PC-3 (cell line): ENCODE results near the gene CHIT1. TPM values are rescaled to one million over a fixed set of nuclear protein-coding genes. Genes with fewer than 3 reads are reported as not detected.

Experiments
- ATAC-seq: fragments of 200-7000 bp; cut with Tn5 transposase; 2 replicates; pipeline ENCODE4 v1.9.1; 2020; ENCODE audit warnings: mild to moderate bottlenecking, moderate library complexity
- BruUV-seq: library from RNA; stranded (reverse); fragments of 400-500 nt; replicated peaks from 2 replicates; lab custom pipeline; 2021; lab: Mats Ljungman, UMichigan
- CTCF ChIA-PET: fragments of 300-600 bp; sonication (Branson Sonifier 250); formaldehyde crosslinking; loops from one replicate; lab custom pipeline; 2022; ENCODE audit warnings: antibody characterized with exemption; lab: Charles Lee
- POLR2A ChIA-PET: fragments of 300-600 bp; sonication (Branson Sonifier 250); formaldehyde crosslinking; loops from one replicate; lab custom pipeline; 2022; ENCODE audit warnings: antibody characterized with exemption; ENCODE audit not compliant: unreplicated experiment; lab: Charles Lee
- DNase-seq: peaks from one replicate; pipeline ENCODE4 v3.0.0-alpha.2; 2015
- H2AFZ ChIP-seq: fragments of 300-600 bp; sonication (generic); 2 replicates; pipeline ENCODE4 v1.6.0; 2016; ENCODE audit warnings: antibody characterized with exemption, low read length
- H3F3A ChIP-seq: fragments of 300-600 bp; sonication (generic); one replicate; pipeline ENCODE4 v1.6.0; 2017; ENCODE audit warnings: antibody characterized with exemption, low read length, control low read depth, mild to moderate bottlenecking; ENCODE audit not compliant: unreplicated experiment
- H3K27ac ChIP-seq: fragments of 300-600 bp; sonication (generic); 2 replicates; pipeline ENCODE4 v1.5.1; 2016; ENCODE audit warnings: mild to moderate bottlenecking, low read length
- H3K27me3 ChIP-seq: fragments of 300-600 bp; sonication (generic); 2 replicates; pipeline ENCODE4 v1.6.1; 2016; ENCODE audit warnings: low read length, mixed read lengths
- H3K36me3 ChIP-seq: fragments of 300-600 bp; sonication (generic); 2 replicates; pipeline ENCODE4 v1.6.1; 2016; ENCODE audit warnings: low read depth, mixed run types, low read length, mixed read lengths
- H3K4me1 ChIP-seq: fragments of 300-600 bp; sonication (generic); 2 replicates; pipeline ENCODE4 v1.5.1; 2016; ENCODE audit warnings: low read length; ENCODE audit not compliant: insufficient read depth
- H3K4me2 ChIP-seq: fragments of 300-600 bp; sonication (generic); 2 replicates; pipeline ENCODE4 v1.6.0; 2016; ENCODE audit warnings: low read length
- H3K4me3 ChIP-seq: fragments of 300-600 bp; sonication (generic); 2 replicates; pipeline ENCODE4 v1.5.1; 2016; ENCODE audit warnings: mild to moderate bottlenecking, low read length, mixed read lengths
- H3K79me2 ChIP-seq: fragments of 300-600 bp; sonication (generic); 2 replicates; pipeline ENCODE4 v1.6.1; 2017; ENCODE audit warnings: low read length, mixed read lengths
- H3K9ac ChIP-seq: fragments of 300-600 bp; sonication (generic); 2 replicates; pipeline ENCODE4 v1.6.0; 2016; ENCODE audit warnings: mild to moderate bottlenecking, low read length
- H3K9me2 ChIP-seq: fragments of 300-600 bp; sonication (generic); replicated peaks from 2 replicates; pipeline ENCODE4 v1.6.1; 2016; ENCODE audit warnings: mixed run types, low read length, mixed read lengths
- H3K9me3 ChIP-seq: fragments of 300-600 bp; sonication (generic); 2 replicates; pipeline ENCODE4 v1.6.1; 2016; ENCODE audit warnings: low read length, mixed read lengths
- H4K20me1 ChIP-seq: fragments of 300-600 bp; sonication (generic); 2 replicates; pipeline ENCODE4 v1.6.1; 2016; ENCODE audit warnings: low read length, mixed read lengths
- EZH2 ChIP-seq: fragments of 300-600 bp; sonication (generic); IDR thresholded peaks from one replicate; pipeline ENCODE4 v1.6.1; 2017; ENCODE audit warnings: antibody characterized with exemption, mild to moderate bottlenecking, low read length; ENCODE audit not compliant: unreplicated experiment
- EZH2phosphoT487 ChIP-seq: fragments of 300-600 bp; sonication (generic); IDR thresholded peaks from 2 replicates; pipeline ENCODE4 v1.6.1; 2018; ENCODE audit warnings: mild to moderate bottlenecking, antibody characterized with exemption, low read length, borderline replicate concordance
- intact Hi-C: fragments of 100-400 bp; cut with micrococcal nuclease; formaldehyde crosslinking; loops from 2 replicates; pipeline ENCODE4 v1.9.0; 2023
- total RNA-seq: library from RNA; depleted of rRNA; stranded (reverse); fragments of >200 nt; gene quantifications from 2 replicates; pipeline ENCODE4 v1.2.3, GENCODE V29; 2014
- TF ChIP-seq, protein P1 (sequence below): fragments of 300-600 bp; sonication (generic); conservative IDR thresholded peaks from 2 replicates; pipeline ENCODE4 v1.5.1; 2017; ENCODE audit warnings: antibody characterized with exemption, low read depth, mild to moderate bottlenecking, low read length

CHIT1 gene
- total RNA-seq, 1 experiment from 2014 or later: not detected

DNA sequence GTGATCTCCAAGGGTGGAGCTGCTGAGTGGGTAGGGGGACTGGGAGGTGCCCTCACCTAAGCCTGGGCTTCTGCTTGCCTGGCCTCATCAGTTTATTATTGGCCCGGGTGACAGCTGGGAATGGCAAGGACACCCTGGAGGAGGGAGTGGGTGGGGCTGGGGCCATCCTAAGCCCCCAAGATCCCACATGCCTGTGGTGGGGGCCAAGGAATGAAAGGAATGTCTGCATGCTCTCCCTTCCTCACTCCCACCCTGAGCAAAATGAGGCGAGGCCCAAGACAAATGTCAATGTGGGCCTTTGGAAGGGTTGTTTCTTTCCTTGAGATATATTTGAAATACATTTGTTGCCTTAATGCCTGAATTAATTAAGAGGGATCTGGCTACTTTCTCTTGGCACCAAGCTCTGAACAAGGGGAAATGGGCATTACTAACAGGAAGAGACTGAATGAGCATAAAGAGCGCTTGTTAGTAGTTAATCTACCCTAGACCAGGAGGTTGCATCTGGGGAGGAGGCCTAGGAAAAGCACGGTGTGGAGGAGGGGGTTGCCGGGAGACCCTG, 23.3 kb downstream of the CHIT1 start:
- H3K4me1 ChIP-seq: no peaks in the 10 kb centered on the region
- CTCF ChIA-PET: no interaction called here
- intact Hi-C loops: no loop called here
- POLR2A ChIA-PET: no interaction called here
- TF ChIP-seq EZH2phosphoT487 (no peak), EZH2 (no peak)
- TF ChIP-seq, protein P1, sequence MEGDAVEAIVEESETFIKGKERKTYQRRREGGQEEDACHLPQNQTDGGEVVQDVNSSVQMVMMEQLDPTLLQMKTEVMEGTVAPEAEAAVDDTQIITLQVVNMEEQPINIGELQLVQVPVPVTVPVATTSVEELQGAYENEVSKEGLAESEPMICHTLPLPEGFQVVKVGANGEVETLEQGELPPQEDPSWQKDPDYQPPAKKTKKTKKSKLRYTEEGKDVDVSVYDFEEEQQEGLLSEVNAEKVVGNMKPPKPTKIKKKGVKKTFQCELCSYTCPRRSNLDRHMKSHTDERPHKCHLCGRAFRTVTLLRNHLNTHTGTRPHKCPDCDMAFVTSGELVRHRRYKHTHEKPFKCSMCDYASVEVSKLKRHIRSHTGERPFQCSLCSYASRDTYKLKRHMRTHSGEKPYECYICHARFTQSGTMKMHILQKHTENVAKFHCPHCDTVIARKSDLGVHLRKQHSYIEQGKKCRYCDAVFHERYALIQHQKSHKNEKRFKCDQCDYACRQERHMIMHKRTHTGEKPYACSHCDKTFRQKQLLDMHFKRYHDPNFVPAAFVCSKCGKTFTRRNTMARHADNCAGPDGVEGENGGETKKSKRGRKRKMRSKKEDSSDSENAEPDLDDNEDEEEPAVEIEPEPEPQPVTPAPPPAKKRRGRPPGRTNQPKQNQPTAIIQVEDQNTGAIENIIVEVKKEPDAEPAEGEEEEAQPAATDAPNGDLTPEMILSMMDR: no peak
- H4K20me1 ChIP-seq: no peaks in the 10 kb centered on the region
- H3K36me3 ChIP-seq: no peaks in the 10 kb centered on the region
- no TSS peak for BruUV-seq
- no peak overlapping the region for H3K4me2 ChIP-seq
- no peak for DNase-seq
- H3K9me2 ChIP-seq: no peaks in the 10 kb centered on the region
- H3K27ac ChIP-seq: no peak overlapping the region
- no peak overlapping the region for H2AFZ ChIP-seq
- no peak overlapping the region for H3K4me3 ChIP-seq
- H3K27me3 ChIP-seq: peaks cover 54% of the 10 kb centered on the region
- no peaks in the 10 kb centered on the region for H3K9me3 ChIP-seq
- ATAC-seq: no peak
- no peaks in the 10 kb centered on the region for H3F3A ChIP-seq
- no peak overlapping the region for H3K9ac ChIP-seq
- H3K79me2 ChIP-seq: no peaks in the 10 kb centered on the region

DNA sequence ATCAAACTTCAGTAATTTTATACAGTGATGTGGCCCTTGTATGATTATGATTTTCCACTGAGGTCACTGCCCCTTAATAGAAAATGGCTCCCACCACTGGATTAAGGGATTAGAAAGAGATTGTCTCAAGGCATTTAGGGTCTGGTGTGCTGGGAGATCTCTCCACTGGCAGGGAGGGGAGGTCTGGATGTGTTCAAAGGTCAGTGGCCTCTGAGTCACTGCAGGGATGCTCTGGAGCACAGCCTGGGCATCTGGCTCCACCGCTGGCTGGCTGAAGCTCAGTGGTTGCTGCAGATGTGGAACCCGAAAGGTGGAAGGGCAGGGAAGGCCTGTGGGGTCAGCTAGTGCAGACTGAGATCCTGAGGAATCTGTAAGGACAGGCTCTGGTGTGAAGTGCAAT, 24.7 kb downstream of the CHIT1 start:
- no peaks in the 10 kb centered on the region for H3K9me2 ChIP-seq
- no peak overlapping the region for H3K27ac ChIP-seq
- H3K9ac ChIP-seq: no peak overlapping the region
- no peaks in the 10 kb centered on the region for H3K36me3 ChIP-seq
- TF ChIP-seq EZH2phosphoT487 (no peak), EZH2 (no peak)
- TF ChIP-seq, protein P1: no peak
- DNase-seq: no peak
- ChIA-PET POLR2A (no interaction called here), CTCF (no interaction called here)
- ATAC-seq: no peak
- H3K4me2 ChIP-seq: no peak overlapping the region
- no peaks in the 10 kb centered on the region for H3K9me3 ChIP-seq
- intact Hi-C loops: no loop called here
- no peaks in the 10 kb centered on the region for H3F3A ChIP-seq
- BruUV-seq: no TSS peak
- H3K4me3 ChIP-seq: no peak overlapping the region
- no peaks in the 10 kb centered on the region for H3K4me1 ChIP-seq
- H2AFZ ChIP-seq: no peak overlapping the region
- H3K27me3 ChIP-seq: peaks cover 65% of the 10 kb centered on the region
- H3K79me2 ChIP-seq: no peaks in the 10 kb centered on the region
- no peaks in the 10 kb centered on the region for H4K20me1 ChIP-seq

DNA sequence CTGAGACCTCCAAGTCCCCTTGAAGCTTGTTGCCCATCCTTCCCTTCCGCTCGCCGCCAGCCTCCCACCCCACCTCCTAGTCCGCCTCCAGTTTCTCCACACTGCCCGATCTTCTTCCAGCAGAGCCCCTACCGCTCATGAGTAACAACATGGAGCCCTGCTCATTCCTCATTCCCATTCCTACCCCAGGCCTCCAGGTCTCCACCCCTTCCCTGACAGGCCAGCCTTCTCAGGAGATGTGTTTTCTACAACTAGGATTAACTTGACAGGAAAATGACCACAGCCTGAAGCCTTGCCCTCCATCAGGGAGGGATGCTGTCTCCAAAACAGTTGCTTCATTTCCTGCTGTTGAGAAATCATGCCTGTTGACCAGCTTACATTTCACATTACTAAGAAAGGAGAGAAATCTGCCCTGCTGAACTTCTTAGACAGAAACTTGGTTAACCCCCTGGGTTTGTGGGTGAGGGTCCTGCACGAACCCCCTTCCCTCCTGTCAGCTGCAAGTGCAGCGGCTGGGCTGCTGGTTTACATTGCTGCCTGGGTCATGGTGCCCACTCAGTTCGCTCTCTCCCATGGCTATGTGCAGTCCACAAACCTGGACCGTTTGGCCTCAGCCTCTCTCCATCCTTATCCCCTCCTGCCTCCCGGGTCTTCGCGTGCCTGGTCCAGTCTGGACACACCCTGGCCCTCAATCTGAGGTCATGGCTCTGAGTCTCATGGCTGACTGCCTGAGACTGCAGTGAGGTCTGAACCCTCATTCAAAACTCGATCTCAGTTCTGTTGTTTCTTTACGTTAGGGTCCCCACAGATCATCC, 26.8 kb downstream of the CHIT1 start:
- no peaks in the 10 kb centered on the region for H3F3A ChIP-seq
- peaks cover 62% of the 10 kb centered on the region for H3K27me3 ChIP-seq
- no peaks in the 10 kb centered on the region for H3K36me3 ChIP-seq
- H4K20me1 ChIP-seq: no peaks in the 10 kb centered on the region
- H3K4me2 ChIP-seq: no peak overlapping the region
- ATAC-seq (no peak), DNase-seq (no peak)
- intact Hi-C loops: no loop called here
- no peak overlapping the region for H2AFZ ChIP-seq
- H3K4me1 ChIP-seq: no peaks in the 10 kb centered on the region
- no peaks in the 10 kb centered on the region for H3K9me2 ChIP-seq
- no TSS peak for BruUV-seq
- H3K4me3 ChIP-seq: no peak overlapping the region
- H3K27ac ChIP-seq: no peak overlapping the region
- no peak overlapping the region for H3K9ac ChIP-seq
- no peaks in the 10 kb centered on the region for H3K79me2 ChIP-seq
- ChIA-PET POLR2A (no interaction called here), CTCF (no interaction called here)
- H3K9me3 ChIP-seq: no peaks in the 10 kb centered on the region
- TF ChIP-seq, protein P1: no peak
- TF ChIP-seq EZH2 (no peak), EZH2phosphoT487 (no peak)
